GM23338 (cell line): Measurements from ENCODE around the gene GPSM1. TPM values are rescaled to one million over a fixed set of nuclear protein-coding genes. Genes with fewer than 3 reads are reported as not detected.

Source experiments
- ATAC-seq: fragments of 200-7000 bp; cut with Tn5 transposase; 3 replicates; pipeline ENCODE4 v1.9.1; 2020
- DNase-seq: peaks from one replicate; pipeline ENCODE4 v3.0.0-alpha.2; 2015; ENCODE audit warnings: low spot score
- H2AFZ ChIP-seq: fragments of 200-600 bp; sonication (generic); 2 replicates; pipeline ENCODE4 v1.8.0; 2016; ENCODE audit warnings: antibody characterized with exemption, mild to moderate bottlenecking, moderate library complexity
- H3F3A ChIP-seq: fragments of 200-600 bp; sonication (generic); replicated peaks from 2 replicates; pipeline ENCODE4 v1.8.0; 2017; ENCODE audit warnings: antibody characterized with exemption, mixed run types, low read depth
- H3K27ac ChIP-seq: fragments of 200-600 bp; sonication (generic); 2 replicates; pipeline ENCODE4 v1.6.1; 2016; ENCODE audit warnings: low read depth
- H3K27me3 ChIP-seq: fragments of 200-600 bp; sonication (generic); 2 replicates; pipeline ENCODE4 v1.8.0; 2016; ENCODE audit warnings: mild to moderate bottlenecking, mixed run types, moderate library complexity; ENCODE audit not compliant: insufficient read depth
- H3K36me3 ChIP-seq: fragments of 200-600 bp; sonication (generic); 2 replicates; pipeline ENCODE4 v1.8.0; 2016; ENCODE audit warnings: mild to moderate bottlenecking; ENCODE audit not compliant: insufficient read depth
- H3K4me1 ChIP-seq: fragments of 200-600 bp; sonication (generic); 2 replicates; pipeline ENCODE4 v1.8.0; 2016; ENCODE audit warnings: mild to moderate bottlenecking, moderate library complexity; ENCODE audit not compliant: insufficient read depth
- H3K4me2 ChIP-seq: fragments of 200-600 bp; sonication (generic); 2 replicates; pipeline ENCODE4 v1.7.1; 2017; ENCODE audit warnings: mixed run types
- H3K4me3 ChIP-seq: fragments of 200-600 bp; sonication (generic); 2 replicates; pipeline ENCODE4 v1.6.1; 2016; ENCODE audit warnings: mixed run types
- H3K79me2 ChIP-seq: fragments of 200-600 bp; sonication (generic); replicated peaks from 2 replicates; pipeline ENCODE4 v1.8.0; 2017; ENCODE audit warnings: mild to moderate bottlenecking; ENCODE audit not compliant: insufficient read depth
- H3K9me2 ChIP-seq: fragments of 200-600 bp; sonication (generic); 2 replicates; pipeline ENCODE4 v1.8.0; 2017; ENCODE audit not compliant: insufficient read depth
- H4K20me1 ChIP-seq: fragments of 200-600 bp; sonication (generic); replicated peaks from 2 replicates; pipeline ENCODE4 v1.8.0; 2017; ENCODE audit warnings: mild to moderate bottlenecking; ENCODE audit not compliant: insufficient read depth
- H3K27ac Mint-ChIP-seq: 2 replicates; pipeline ENCODE4 v1.8.0; 2020; ENCODE audit warnings: inconsistent platforms, mild to moderate bottlenecking, moderate library complexity, mixed read lengths
- H3K27me3 Mint-ChIP-seq: 3 replicates; pipeline ENCODE4 v1.8.0; 2022; ENCODE audit warnings: low read depth, mild to moderate bottlenecking, moderate library complexity, mixed read lengths, inconsistent platforms; ENCODE audit not compliant: insufficient read depth, poor library complexity
- H3K36me3 Mint-ChIP-seq: 3 replicates; pipeline ENCODE4 v1.8.0; 2021; ENCODE audit warnings: low read depth, mild to moderate bottlenecking, inconsistent platforms, moderate library complexity, mixed read lengths
- H3K4me1 Mint-ChIP-seq: 3 replicates; pipeline ENCODE4 v1.8.0; 2020; ENCODE audit warnings: mild to moderate bottlenecking, inconsistent platforms, mixed read lengths
- H3K4me3 Mint-ChIP-seq: 3 replicates; pipeline ENCODE4 v1.8.0; 2021; ENCODE audit warnings: moderate library complexity, mild to moderate bottlenecking, inconsistent platforms, mixed read lengths
- H3K9me3 Mint-ChIP-seq: 3 replicates; pipeline ENCODE4 v1.8.0; 2020; ENCODE audit warnings: moderate library complexity, mild to moderate bottlenecking, inconsistent platforms, mixed read lengths
- EZH2 ChIP-seq: fragments of 200-600 bp; sonication (generic); IDR thresholded peaks from one replicate; pipeline ENCODE4 v1.8.0; 2017; ENCODE audit warnings: antibody characterized with exemption, mild to moderate bottlenecking, low read depth; ENCODE audit not compliant: unreplicated experiment
- JUNB ChIP-seq: IDR thresholded peaks from one replicate; pipeline ENCODE4 v1.6.1; 2016; ENCODE audit warnings: antibody characterized with exemption; ENCODE audit not compliant: unreplicated experiment
- NANOG ChIP-seq: IDR thresholded peaks from 2 replicates; pipeline ENCODE4 v1.6.1; 2016; ENCODE audit warnings: antibody characterized with exemption, borderline replicate concordance
- POLR2AphosphoS5 ChIP-seq: IDR thresholded peaks from 2 replicates; pipeline ENCODE4 v1.6.1; 2016; ENCODE audit warnings: antibody characterized with exemption, low read depth
- REST ChIP-seq: IDR thresholded peaks from one replicate; pipeline ENCODE4 v1.6.1; 2018; ENCODE audit warnings: antibody characterized with exemption; ENCODE audit not compliant: unreplicated experiment
- STAT1 ChIP-seq: IDR thresholded peaks from one replicate; pipeline ENCODE4 v1.6.1; 2016; ENCODE audit warnings: antibody characterized with exemption; ENCODE audit not compliant: unreplicated experiment
- ZNF331 ChIP-seq: fragments of 250-450 bp; sonication (Bioruptor Pico); IDR thresholded peaks from 2 replicates; pipeline ENCODE4 v1.5.0; 2020; ENCODE audit warnings: low read depth, mild to moderate bottlenecking, moderate library complexity
- ZNF462 ChIP-seq: fragments of 250-450 bp; sonication (Bioruptor Pico); IDR thresholded peaks from 2 replicates; pipeline ENCODE4 v1.5.0; 2020; ENCODE audit warnings: mild to moderate bottlenecking, moderate library complexity
- polyA plus RNA-seq: library from polyadenylated mRNA; unstranded; fragments of >200 nt; fragmentation: Nextera tagmentation; extraction: Ambion mirVana; gene quantifications from 2 replicates; pipeline ENCODE4 v1.2.1, GENCODE V29; 2016
- total RNA-seq: library from RNA; depleted of rRNA; stranded (reverse); fragments of >200 nt; shearing (Covaris generic); gene quantifications from 2 replicates; pipeline ENCODE4 v1.2.3, GENCODE V29; 2014

Gene GPSM1
- total and polyA plus RNA-seq, 2 experiments from 2014 or later = 4.8 to 23.2 TPM

GRCh38 chr9:136398286-136398685 is 70.9 kb downstream of the GPSM1 start:
- Histone ChIP-seq H3K27me3 (no peaks in the 10 kb centered on the region), H3K9me2 (no peaks in the 10 kb centered on the region), H3K4me1 (peaks cover 3% of the 10 kb centered on the region; the same call in 1 of the 2 replicates), H3K27ac (no peak overlapping the region), H4K20me1 (peaks cover 3% of the 10 kb centered on the region; the same call in 1 of the 2 replicates), H2AFZ (no peak overlapping the region), H3K36me3 (0 out of 2 replicates have a peak, but pooled peaks cover 14% of the 10 kb centered on the region), H3K4me2 (no peak overlapping the region), H3K4me3 (no peak overlapping the region), H3F3A (peaks cover 26% of the 10 kb centered on the region), H3K79me2 (peaks cover 26% of the 10 kb centered on the region)
- Mint-ChIP-seq H3K9me3 (no peaks in the 10 kb centered on the region; the same call in 2 of the 3 replicates), H3K27ac (no peak overlapping the region), H3K36me3 (peaks cover 63% of the 10 kb centered on the region), H3K4me3 (peak overlapping the region; percentile 90), H3K27me3 (peaks cover 17% of the 10 kb centered on the region), H3K4me1 (peaks cover 9% of the 10 kb centered on the region)
- DNase-seq = no peak
- no peak for TF ChIP-seq POLR2AphosphoS5
- no peak for TF ChIP-seq ZNF331 (CRISPR knock-in tag)
- no peak for TF ChIP-seq NANOG
- no peak for TF ChIP-seq STAT1
- no peak for ATAC-seq

- peak; percentile 23 for ATAC-seq
- peaks cover 17% of the 10 kb centered on the region for H3K27me3 Mint-ChIP-seq
- H3K36me3 ChIP-seq = 0 out of 2 replicates have a peak, but pooled peaks cover 14% of the 10 kb centered on the region
- peaks cover 26% of the 10 kb centered on the region for H3F3A ChIP-seq
- H3K9me3 Mint-ChIP-seq = no peaks in the 10 kb centered on the region; the same call in 2 of the 3 replicates
- peaks cover 3% of the 10 kb centered on the region; the same call in 1 of the 2 replicates for H3K4me1 ChIP-seq
- H3K4me2 ChIP-seq = peak overlapping the region; percentile 96
- peak overlapping the region; percentile 89 for H3K4me3 ChIP-seq
- no peak overlapping the region; the same call in 1 of the 2 replicates for H2AFZ ChIP-seq
- peaks cover 64% of the 10 kb centered on the region for H3K36me3 Mint-ChIP-seq
- peaks cover 9% of the 10 kb centered on the region for H3K4me1 Mint-ChIP-seq
- peaks cover 26% of the 10 kb centered on the region for H3K79me2 ChIP-seq
- H3K9me2 ChIP-seq = no peaks in the 10 kb centered on the region
- H3K27me3 ChIP-seq = no peaks in the 10 kb centered on the region
- peak; percentile 36 for DNase-seq
- H3K4me3 Mint-ChIP-seq = peak overlapping the region; percentile 90
- peaks cover 3% of the 10 kb centered on the region; the same call in 1 of the 2 replicates for H4K20me1 ChIP-seq
- H3K27ac Mint-ChIP-seq = peak overlapping the region; percentile 90
- 0 out of 2 replicates have a peak overlapping the region, but pooled peaks have one; percentile 39 for H3K27ac ChIP-seq
- TF ChIP-seq EZH2 (no peak), NANOG (no peak), JUNB (no peak), REST (no peak), ZNF462 (CRISPR knock-in tag) (no peak)
These were observed 72.1 kb downstream of the GPSM1 start for GRCh38 chr9:136399176-136400037.
